ENCODE measurements around the gene FKBP5. TPM values are rescaled to one million over a fixed set of nuclear protein-coding genes. Genes with fewer than 3 reads are reported as not detected.

The FKBP5 gene
- total RNA-seq, 1 experiment from 2014 or later, result 0.29 TPM

DNA sequence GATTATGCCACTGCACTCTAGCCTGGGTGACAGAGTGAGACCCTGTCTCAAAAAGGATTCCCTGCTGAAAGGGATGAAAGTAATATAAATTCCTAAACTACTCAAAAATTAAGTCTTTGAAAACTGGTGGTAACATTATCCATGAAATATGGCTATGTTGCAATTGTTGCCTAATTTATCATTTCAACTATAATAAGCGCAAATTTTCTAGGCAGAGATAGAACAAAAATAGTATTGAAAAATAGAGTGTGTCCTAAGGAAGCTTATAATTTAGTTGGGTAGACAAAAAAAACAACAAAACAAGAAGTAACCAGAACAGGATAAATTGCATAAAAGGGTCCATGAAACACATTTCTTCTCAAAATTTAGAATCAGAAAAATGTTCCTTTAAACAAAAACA, 68.0 kb downstream of the FKBP5 start:
- H3K27ac ChIP-seq, result no peak overlapping the region
- no peak for DNase-seq (ENCODE audit: low read depth in 1 of 2, low spot score in 2 of 2)

DNA sequence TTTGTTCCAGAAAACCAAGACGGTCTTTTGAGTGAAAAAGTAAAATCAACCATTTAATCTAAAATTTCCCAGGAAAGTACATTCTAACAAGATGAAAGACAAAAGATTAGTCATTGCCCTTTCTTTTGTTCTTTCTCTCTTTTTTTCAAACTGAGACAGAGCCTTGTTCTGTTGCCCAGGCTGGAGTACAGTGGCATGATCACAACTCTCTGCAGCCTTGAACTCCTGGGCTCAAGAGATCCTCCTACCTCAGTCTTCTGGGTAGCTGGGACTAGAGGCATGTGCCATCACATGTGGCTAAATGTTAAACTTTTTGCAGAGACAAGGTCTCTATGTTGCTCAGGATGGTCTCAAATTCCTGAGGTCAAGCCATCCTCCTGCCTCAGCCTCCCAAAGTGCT, 75.0 kb downstream of the FKBP5 start:
- Histone ChIP-seq H3K4me3 (no peak overlapping the region), H3K4me1 (replicated peaks) (peaks cover 6% of the 10 kb centered on the region; the same call in 1 of the 2 replicates), H3K27ac (no peak overlapping the region), H3K27me3 (replicated peaks) (no peaks in the 10 kb centered on the region; the same call in 1 of the 2 replicates), H3K36me3 (no peaks in the 10 kb centered on the region), H3K9me3 (replicated peaks) (no peaks in the 10 kb centered on the region)
- no peak for DNase-seq (ENCODE audit: low read depth in 1 of 2, low spot score in 2 of 2)

More for the DNA sequence above, 68.0 kb downstream of the FKBP5 start:
- H3K27me3 ChIP-seq (replicated peaks), result peaks cover 3% of the 10 kb centered on the region; the same call in 1 of the 2 replicates
- H3K4me1 ChIP-seq (replicated peaks), result no peaks in the 10 kb centered on the region
- H3K36me3 ChIP-seq, result no peaks in the 10 kb centered on the region
- H3K9me3 ChIP-seq (replicated peaks), result no peaks in the 10 kb centered on the region
- no peak overlapping the region for H3K4me3 ChIP-seq

DNA sequence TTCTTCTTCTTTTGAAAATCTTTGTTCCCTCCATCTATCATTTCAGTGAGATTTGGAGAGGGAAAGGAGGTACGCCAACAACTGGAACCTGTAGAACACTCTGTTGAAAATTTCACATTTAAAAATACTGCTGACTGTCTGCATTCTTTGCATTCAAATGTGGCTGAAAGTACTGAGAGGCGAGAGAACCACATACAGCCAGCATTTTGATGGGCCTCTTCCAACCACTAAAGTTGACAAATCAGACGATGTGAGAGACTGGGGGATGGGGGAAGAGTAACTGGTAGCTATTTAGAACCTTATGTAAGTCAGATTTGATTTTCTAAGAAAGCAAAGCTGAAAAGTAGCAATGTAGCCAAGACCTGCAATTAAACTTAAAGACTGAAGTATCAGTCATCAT, 77.5 kb downstream of the FKBP5 start:
- Histone ChIP-seq H3K36me3 (no peaks in the 10 kb centered on the region), H3K27ac (no peak overlapping the region), H3K9me3 (replicated peaks) (no peaks in the 10 kb centered on the region), H3K4me1 (replicated peaks) (peaks cover 13% of the 10 kb centered on the region), H3K27me3 (replicated peaks) (no peaks in the 10 kb centered on the region), H3K4me3 (no peak overlapping the region)
- no peak for DNase-seq (ENCODE audit: low read depth in 1 of 2, low spot score in 2 of 2)

DNA sequence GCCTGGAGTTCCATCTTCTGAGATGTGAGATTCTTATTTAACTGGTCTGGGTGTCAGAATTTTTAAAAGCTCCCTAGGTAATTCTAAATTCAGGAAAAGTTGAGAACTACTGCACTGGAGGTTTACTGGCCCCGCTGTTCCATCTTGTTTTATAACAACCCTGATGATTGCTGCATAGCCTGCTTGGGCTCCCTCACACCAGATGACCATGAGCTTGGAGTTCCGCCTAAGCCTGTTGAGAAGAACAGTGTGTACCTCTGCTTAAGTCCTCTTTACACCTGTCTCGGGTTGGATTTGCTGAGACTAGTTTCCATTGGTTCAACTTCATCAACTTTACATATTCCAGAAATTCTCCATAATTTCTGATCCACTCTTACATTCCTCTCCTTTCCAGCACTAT, 77.9 kb downstream of the FKBP5 start:
- DNase-seq (ENCODE audit: low read depth in 1 of 2, low spot score in 2 of 2), result no peak
- Histone ChIP-seq H3K9me3 (replicated peaks) (no peaks in the 10 kb centered on the region), H3K27ac (no peak overlapping the region), H3K27me3 (replicated peaks) (no peaks in the 10 kb centered on the region), H3K4me1 (replicated peaks) (peaks cover 17% of the 10 kb centered on the region), H3K4me3 (no peak overlapping the region), H3K36me3 (no peaks in the 10 kb centered on the region)

DNA sequence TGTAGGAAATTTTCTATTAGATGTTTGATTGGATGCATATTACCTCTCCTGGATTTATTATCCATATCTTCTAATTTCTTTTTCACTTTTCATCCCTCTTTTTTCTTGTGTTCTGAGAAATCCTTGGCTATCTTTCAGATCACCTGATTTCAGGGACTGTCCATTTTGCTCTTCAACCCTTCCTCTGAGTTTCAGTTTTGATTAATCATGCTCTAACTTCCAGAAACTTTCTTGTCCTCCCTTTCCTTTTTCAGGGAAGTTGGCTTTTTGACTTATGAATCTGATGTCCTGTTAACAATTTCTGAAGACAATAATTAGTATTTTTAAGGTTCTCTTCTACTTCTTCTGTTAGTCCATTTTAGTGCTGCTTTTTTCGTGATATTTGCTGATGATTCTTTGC, 79.1 kb downstream of the FKBP5 start:
- Histone ChIP-seq H3K4me3 (no peak overlapping the region), H3K27ac (no peak overlapping the region), H3K4me1 (replicated peaks) (peaks cover 22% of the 10 kb centered on the region), H3K27me3 (replicated peaks) (no peaks in the 10 kb centered on the region), H3K36me3 (no peaks in the 10 kb centered on the region), H3K9me3 (replicated peaks) (no peaks in the 10 kb centered on the region)
- DNase-seq (ENCODE audit: low read depth in 1 of 2, low spot score in 2 of 2), result no peak

DNA sequence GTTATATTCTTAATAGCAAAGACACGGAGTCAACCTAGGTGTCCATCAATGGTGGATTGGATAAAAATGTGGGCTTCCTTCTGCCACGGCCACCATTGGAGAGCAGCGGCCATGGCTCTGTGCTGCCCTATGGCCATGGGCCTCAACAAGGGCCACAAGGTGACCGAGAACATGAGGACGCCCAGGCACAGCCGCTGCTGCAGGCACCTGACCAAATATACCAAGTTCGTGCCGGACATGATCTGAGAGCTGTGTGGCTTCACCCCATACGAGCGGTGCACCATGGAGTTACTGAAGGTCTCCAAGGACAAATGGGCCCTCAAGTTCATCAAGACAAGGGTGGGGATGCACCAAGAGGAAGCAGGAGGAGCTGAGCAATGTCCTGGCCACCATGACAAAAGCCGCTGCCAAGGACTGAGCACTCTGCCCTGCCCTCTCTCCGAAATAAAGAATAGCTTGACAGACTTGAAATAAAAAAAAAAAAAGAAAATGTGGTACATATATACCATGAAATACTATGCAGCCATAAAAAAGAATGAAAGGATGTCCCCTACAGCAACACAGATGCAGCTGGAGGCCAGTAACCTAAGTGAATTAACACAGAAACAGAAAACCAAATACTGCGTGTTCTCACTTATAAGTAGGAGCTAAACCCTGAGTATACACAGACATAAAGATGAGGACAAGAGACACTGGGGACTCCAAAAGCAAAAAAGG, 81.0 kb downstream of the FKBP5 start:
- H3K4me3 ChIP-seq, result no peak overlapping the region

DNA sequence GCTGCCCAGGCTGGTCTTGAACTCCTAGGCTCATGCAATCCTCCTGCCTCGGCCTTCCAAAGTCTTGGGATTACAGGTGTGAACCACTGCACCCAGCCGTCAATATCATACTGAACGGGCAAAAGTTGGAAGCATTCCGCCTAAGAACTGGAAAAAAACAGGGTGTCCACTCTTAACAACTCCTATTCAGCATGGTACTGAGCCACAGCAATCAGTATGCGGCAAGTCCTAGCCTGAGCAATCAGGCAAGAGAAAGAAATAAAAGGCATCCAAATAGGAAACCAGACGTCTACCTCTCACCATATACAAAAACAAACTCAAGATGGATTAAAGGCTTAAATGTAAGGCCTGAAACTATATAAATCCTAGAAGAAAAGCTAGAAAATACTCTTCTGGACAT, 83.1 kb downstream of the FKBP5 start:
- no peaks in the 10 kb centered on the region for H3K36me3 ChIP-seq
- DNase-seq (ENCODE audit: low read depth in 1 of 2, low spot score in 2 of 2), result no peak
- H3K4me3 ChIP-seq, result no peak overlapping the region
- H3K27me3 ChIP-seq (replicated peaks), result no peaks in the 10 kb centered on the region
- H3K9me3 ChIP-seq (replicated peaks), result no peaks in the 10 kb centered on the region
- peaks cover 50% of the 10 kb centered on the region for H3K4me1 ChIP-seq (replicated peaks)
- peak overlapping the region; percentile 48 for H3K27ac ChIP-seq

More for the DNA sequence above, 81.0 kb downstream of the FKBP5 start:
- Histone ChIP-seq H3K27ac (no peak overlapping the region), H3K4me1 (replicated peaks) (peaks cover 35% of the 10 kb centered on the region), H3K27me3 (replicated peaks) (no peaks in the 10 kb centered on the region), H3K36me3 (no peaks in the 10 kb centered on the region), H3K9me3 (replicated peaks) (no peaks in the 10 kb centered on the region)
- no peak for DNase-seq (ENCODE audit: low read depth in 1 of 2, low spot score in 2 of 2)

DNA sequence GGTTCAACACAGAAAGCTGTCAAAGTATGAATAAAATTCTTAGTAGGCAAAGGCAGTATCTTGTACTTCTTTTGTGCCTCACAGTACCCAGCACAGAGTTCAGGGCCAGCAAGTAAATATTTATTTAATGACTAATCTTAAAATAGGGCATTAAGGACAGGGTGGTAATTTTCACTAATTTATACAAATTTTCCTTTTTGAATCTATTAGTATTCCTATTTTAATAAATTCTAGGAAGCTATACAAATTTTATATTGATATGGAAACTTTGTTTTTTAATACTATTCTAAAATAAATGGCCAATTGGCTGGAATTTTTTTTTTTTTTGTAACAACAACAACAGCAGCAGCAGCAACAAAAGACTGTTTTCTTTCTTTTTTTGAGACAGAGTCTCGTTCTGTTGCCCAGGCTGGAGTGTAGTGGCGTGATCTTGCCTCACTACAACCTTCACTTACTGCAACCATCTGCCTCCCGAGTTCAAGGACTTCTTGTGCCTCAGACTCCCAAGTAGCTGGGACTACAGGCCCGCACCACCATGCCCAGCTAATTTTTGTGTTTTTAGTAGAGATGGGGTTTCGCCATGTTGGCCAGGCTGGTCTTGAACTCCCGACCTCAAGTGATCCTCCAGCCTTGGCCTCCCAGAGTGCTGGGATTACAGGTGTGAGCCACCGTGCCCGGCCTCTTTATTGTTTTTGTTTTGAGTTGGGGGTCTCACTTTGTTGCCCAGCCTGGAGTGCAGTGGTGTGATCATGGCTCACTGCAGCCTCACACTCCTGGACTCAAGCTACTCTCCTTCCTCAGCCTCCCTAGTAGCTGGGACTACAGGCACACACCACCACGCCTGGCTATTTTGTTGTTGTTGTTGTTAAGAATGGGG, 85.2 kb downstream of the FKBP5 start:
- Histone ChIP-seq H3K36me3 (no peaks in the 10 kb centered on the region), H3K9me3 (replicated peaks) (no peaks in the 10 kb centered on the region), H3K27me3 (replicated peaks) (no peaks in the 10 kb centered on the region), H3K27ac (no peak overlapping the region), H3K4me3 (no peak overlapping the region), H3K4me1 (replicated peaks) (peaks cover 51% of the 10 kb centered on the region)
- no peak for DNase-seq (ENCODE audit: low read depth in 1 of 2, low spot score in 2 of 2)

DNA sequence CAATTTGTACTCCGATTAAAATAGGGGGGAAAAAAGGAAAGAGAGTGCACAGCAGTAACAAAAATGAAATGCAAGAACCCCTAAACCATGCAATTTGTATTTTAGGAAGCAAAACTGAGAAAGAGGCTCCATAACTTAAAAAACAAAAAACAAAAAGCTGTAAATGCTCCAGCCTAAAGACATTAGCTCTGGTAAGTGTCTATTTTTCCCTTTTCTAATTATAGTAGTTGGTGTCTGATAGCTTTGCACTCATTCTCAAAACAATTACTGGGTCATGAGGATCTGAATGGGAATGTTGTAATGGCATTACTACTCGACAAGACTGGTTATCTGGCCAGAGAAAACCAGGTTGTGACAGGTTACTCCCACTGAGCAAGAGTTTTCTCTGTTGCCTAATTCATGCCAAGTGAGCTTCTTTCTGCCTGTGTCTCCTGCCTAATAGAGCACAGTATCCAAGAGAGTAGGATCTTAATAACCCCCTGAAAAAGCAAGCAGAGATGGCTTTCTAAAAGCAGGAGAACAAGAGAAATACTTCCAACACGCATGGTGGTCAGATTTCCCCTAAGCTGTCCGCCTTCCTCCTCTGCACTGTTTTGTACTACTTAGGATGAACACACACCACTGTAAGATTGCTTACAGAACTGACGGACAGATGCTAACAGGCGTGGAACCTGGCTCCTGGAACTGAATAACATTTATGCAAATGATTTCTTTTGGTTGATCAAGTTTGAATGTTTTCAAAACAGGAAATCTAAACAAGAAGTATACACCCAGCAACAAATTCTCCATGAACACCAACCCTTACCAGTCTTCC, 86.4 kb downstream of the FKBP5 start:
- H3K4me1 ChIP-seq (replicated peaks), result peaks cover 51% of the 10 kb centered on the region
- H3K27me3 ChIP-seq (replicated peaks), result no peaks in the 10 kb centered on the region
- H3K4me3 ChIP-seq, result no peak overlapping the region
- H3K36me3 ChIP-seq, result no peaks in the 10 kb centered on the region
- no peak for DNase-seq (ENCODE audit: low read depth in 1 of 2, low spot score in 2 of 2)
- no peaks in the 10 kb centered on the region for H3K9me3 ChIP-seq (replicated peaks)
- H3K27ac ChIP-seq, result no peak overlapping the region

DNA sequence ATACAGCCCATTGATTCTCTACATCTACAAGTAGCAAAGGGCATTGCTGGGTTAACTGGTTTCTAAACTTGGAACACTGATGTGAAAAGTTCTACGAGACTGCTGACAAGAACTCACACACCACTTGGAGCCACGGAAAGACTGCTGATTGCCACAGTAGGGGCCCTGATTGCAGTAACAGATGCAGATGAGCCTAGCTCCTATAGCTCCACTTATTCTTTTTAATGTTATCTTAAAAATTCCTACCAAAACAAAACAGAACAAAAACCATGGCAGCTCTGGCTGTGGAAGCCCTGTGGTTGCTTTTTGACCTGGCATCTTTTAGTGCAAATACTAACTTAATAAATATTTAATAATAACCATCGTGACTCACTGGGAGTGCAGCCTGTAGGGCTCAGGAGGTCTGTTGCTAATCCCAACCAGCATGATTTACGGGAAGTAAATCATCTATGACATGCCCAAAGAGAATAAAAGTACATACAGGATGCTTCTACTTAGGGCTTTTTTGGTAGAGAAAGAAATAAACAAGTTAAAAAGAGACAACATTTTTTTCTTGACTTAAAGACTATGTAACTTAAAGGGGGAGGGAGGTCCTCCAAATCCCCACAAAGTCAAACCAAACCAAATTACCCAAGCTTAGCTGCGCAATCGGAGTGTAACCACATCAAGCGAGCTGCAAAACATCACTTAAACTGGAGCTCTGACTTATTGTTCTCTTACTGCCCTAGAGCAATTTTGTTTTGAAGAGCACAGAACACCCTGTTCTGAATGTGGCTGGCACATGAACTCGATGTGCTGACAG, 87.2 kb downstream of the FKBP5 start:
- H3K27ac ChIP-seq, result peak overlapping the region; percentile 25; the same call in 1 of the 2 replicates
- H3K27me3 ChIP-seq (replicated peaks), result no peaks in the 10 kb centered on the region
- H3K4me3 ChIP-seq, result no peak overlapping the region
- peaks cover 55% of the 10 kb centered on the region for H3K4me1 ChIP-seq (replicated peaks)
- peak; percentile 64 to 86 for DNase-seq (ENCODE audit: low read depth in 1 of 2, low spot score in 2 of 2)
- H3K9me3 ChIP-seq (replicated peaks), result no peaks in the 10 kb centered on the region
- no peaks in the 10 kb centered on the region for H3K36me3 ChIP-seq

DNA sequence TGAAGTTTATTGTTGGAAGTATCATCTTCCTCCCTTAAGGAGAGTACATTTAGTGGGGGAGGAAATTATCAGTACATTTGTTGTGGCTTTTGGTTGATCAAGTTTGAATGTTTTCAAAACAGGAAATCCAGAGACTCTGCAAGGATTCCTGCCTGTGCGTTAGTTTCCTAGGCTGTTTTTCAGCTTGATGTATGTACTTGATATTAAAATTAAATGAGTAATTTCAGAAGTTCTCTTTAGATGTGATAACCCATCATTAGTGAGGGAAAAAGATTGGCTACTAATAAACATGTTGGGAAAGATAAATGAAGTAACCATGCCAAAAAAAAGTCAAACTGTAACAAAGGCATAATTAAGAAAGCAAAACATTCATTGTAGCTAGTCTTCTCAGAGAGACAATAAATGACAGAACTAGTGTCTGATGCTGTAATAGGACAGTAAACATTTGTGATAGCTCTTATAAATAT, 88.0 kb downstream of the FKBP5 start:
- Histone ChIP-seq H3K4me1 (replicated peaks) (peaks cover 54% of the 10 kb centered on the region), H3K9me3 (replicated peaks) (no peaks in the 10 kb centered on the region), H3K27me3 (replicated peaks) (no peaks in the 10 kb centered on the region), H3K4me3 (no peak overlapping the region), H3K27ac (no peak overlapping the region), H3K36me3 (no peaks in the 10 kb centered on the region)
- DNase-seq (ENCODE audit: low read depth in 1 of 2, low spot score in 2 of 2), result no peak

DNA sequence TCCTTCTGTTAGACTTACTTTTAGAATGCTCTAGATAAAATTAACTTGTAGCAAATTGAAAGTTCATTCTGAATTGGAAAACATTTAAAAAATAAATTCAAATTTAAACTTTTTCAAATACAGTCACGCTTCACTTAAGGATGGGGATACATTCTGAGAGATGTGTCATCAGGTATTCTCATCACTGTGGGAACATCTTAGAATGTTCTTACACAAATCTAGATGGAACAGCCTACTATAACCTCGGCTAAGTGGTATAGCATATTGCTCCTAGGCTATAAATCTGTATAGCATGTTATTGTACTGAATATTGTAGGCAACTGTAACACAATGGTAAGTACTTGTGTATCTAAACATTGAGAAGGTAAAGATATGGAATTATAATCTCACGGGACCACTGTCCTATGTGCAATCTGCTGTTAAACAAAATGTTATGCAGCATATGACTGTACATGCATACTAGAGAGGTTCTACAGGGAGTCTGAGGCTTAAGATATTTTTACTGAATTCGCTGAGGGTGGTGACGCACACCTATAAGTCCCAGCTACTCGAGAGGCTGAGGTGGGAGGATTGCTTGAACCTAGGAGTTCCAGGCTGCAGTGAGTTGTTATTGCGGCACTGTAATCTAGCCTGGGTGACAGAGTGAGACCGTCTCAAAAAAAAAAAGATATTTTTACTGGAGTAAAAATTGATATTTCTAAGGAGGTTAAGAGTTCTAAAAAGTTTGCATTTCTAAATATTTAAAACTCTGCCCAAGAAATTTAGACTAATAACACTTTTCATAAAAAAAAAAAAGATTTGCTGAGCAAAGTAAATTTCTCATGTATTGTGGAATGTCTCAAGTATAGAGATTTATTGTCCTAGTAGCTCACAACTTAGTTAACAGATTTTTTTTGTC, 88.7 kb downstream of the FKBP5 start:
- Histone ChIP-seq H3K27ac (no peak overlapping the region), H3K9me3 (replicated peaks) (no peaks in the 10 kb centered on the region), H3K4me1 (replicated peaks) (peaks cover 51% of the 10 kb centered on the region), H3K27me3 (replicated peaks) (no peaks in the 10 kb centered on the region), H3K36me3 (no peaks in the 10 kb centered on the region), H3K4me3 (no peak overlapping the region)
- no peak for DNase-seq (ENCODE audit: low read depth in 1 of 2, low spot score in 2 of 2)

All from SJSA1 (cell line).